B cell (primary cell): ENCODE measurements around the gene KLF7. TPM values are rescaled to one million over a fixed set of nuclear protein-coding genes. Genes with fewer than 3 reads are reported as not detected.
A peak's percentile ranks its signal among the peaks of the same experiment; 100 is the strongest.

Experiments
- ATAC-seq: fragments of 200-7000 bp; cut with Tn5 transposase; one replicate; pipeline ENCODE4 v1.10.0; 2021; ENCODE audit warnings: low read depth, mild to moderate bottlenecking, moderate number of reproducible peaks, moderate library complexity
- CTCF ChIA-PET: fragments of 350-600 bp; sonication (Branson Sonifier 250); formaldehyde crosslinking; loops from one replicate; lab custom pipeline; 2021; ENCODE audit warnings: antibody characterized with exemption, inconsistent platforms; lab: Charles Lee
- POLR2A ChIA-PET: fragments of 350-600 bp; sonication (Branson Sonifier 250); formaldehyde crosslinking; loops from one replicate; lab custom pipeline; 2021; ENCODE audit warnings: antibody characterized with exemption; lab: Charles Lee
- DNase-seq: peaks from one replicate; pipeline ENCODE4 v3.0.0; 2013
- H2AFZ ChIP-seq: 2 replicates; pipeline ENCODE4 v1.6.1; 2012; ENCODE audit warnings: mild to moderate bottlenecking, low read depth, low read length; ENCODE audit not compliant: insufficient read depth, poor library complexity, severe bottlenecking
- H3K27ac ChIP-seq, 2 donors: 1 replicate in 1 of 2; 2 replicates in 1 of 2; pipeline ENCODE4 v1.5.1; 2012 to 2013; ENCODE audit warnings: low read length in 2 of 2, mild to moderate bottlenecking in 2 of 2, moderate library complexity in 1 of 2
- H3K27me3 ChIP-seq, 4 experiments: fragments of 200-600 bp in 1 of 4; sonication (generic) in 1 of 4; replicated peaks in 1 of 4; 1 replicate in 2 of 4; 2 replicates in 2 of 4; pipeline versions ENCODE4 v1.6.1 to v1.7.0; 2013 to 2016; ENCODE audit warnings: low read length in 3 of 4, mild to moderate bottlenecking in 2 of 4, mixed read lengths in 1 of 4, moderate library complexity in 1 of 4; ENCODE audit not compliant: insufficient read depth in 4 of 4, control insufficient read depth in 3 of 4; ENCODE audit errors: control extremely low read depth in 1 of 4
- H3K36me3 ChIP-seq, 2 experiments: replicated peaks in 1 of 2; 1 replicate in 1 of 2; 2 replicates in 1 of 2; pipeline versions ENCODE4 v1.6.1 to v1.7.1; 2013; ENCODE audit warnings: low read length in 1 of 2; ENCODE audit not compliant: insufficient read depth in 2 of 2, control insufficient read depth in 1 of 2; ENCODE audit errors: control extremely low read depth in 1 of 2, extremely low read depth in 1 of 2
- H3K4me1 ChIP-seq, 2 donors: fragments of 200-600 bp in 1 of 2; sonication (generic) in 1 of 2; 1 replicate in 1 of 2; 2 replicates in 1 of 2; pipeline versions ENCODE4 v1.5.1 to v1.6.1; 2013 to 2017; ENCODE audit warnings: low read length in 2 of 2; ENCODE audit not compliant: control insufficient read depth in 2 of 2, insufficient read depth in 2 of 2
- H3K4me2 ChIP-seq: replicated peaks from 2 replicates; pipeline ENCODE3; 2012; ENCODE audit warnings: mild to moderate bottlenecking, low read depth, low read length; ENCODE audit not compliant: poor library complexity, severe bottlenecking
- H3K4me3 ChIP-seq, 5 experiments: fragments of 200-600 bp in 1 of 5; sonication (generic) in 1 of 5; 1 replicate in 3 of 5; 2 replicates in 2 of 5; pipeline versions ENCODE4 v1.5.1 to v1.7.0; 2011 to 2016; ENCODE audit warnings: low read length in 4 of 5, mild to moderate bottlenecking in 4 of 5, low read depth in 2 of 5, control low read depth in 1 of 5, moderate library complexity in 1 of 5; ENCODE audit not compliant: insufficient read depth in 1 of 5; ENCODE audit errors: control extremely low read depth in 1 of 5, extremely low read depth in 1 of 5
- H3K79me2 ChIP-seq: fragments of 200-600 bp; sonication (generic); one replicate; pipeline ENCODE4 v1.6.0; 2016; ENCODE audit warnings: low read length; ENCODE audit not compliant: control insufficient read depth, insufficient read depth
- H3K9ac ChIP-seq: fragments of 200-600 bp; sonication (generic); 2 replicates; pipeline ENCODE4 v1.6.1; 2017; ENCODE audit warnings: mild to moderate bottlenecking, low read length, moderate library complexity
- H3K9me3 ChIP-seq, 3 donors: one replicate each; pipeline versions ENCODE4 v1.6.1 to v1.7.1; 2013; ENCODE audit warnings: low read length in 2 of 3; ENCODE audit not compliant: control insufficient read depth in 2 of 3, insufficient read depth in 1 of 3; ENCODE audit errors: control extremely low read depth in 1 of 3
- H4K20me1 ChIP-seq: 2 replicates; pipeline ENCODE4 v1.6.0; 2012; ENCODE audit warnings: mild to moderate bottlenecking, low read length; ENCODE audit not compliant: insufficient read depth, control insufficient read depth, poor library complexity, severe bottlenecking
- H3K27ac Mint-ChIP-seq: one replicate; pipeline ENCODE4 v1.8.0; 2021; ENCODE audit warnings: mixed read lengths
- H3K27me3 Mint-ChIP-seq: one replicate; pipeline ENCODE4 v1.8.0; 2021; ENCODE audit warnings: mixed read lengths
- H3K4me1 Mint-ChIP-seq: one replicate; pipeline ENCODE4 v1.8.0; 2021; ENCODE audit warnings: mixed read lengths
- H3K4me3 Mint-ChIP-seq: one replicate; pipeline ENCODE4 v1.8.0; 2021; ENCODE audit warnings: mixed read lengths
- H3K9me3 Mint-ChIP-seq: one replicate; pipeline ENCODE4 v1.8.0; 2022; ENCODE audit warnings: mixed read lengths; ENCODE audit not compliant: insufficient read depth
- CTCF ChIP-seq: fragments of 200-600 bp; IDR thresholded peaks from one replicate; pipeline ENCODE4 v1.8.0; 2022; ENCODE audit warnings: antibody characterized with exemption, mild to moderate bottlenecking
- EZH2 ChIP-seq: IDR thresholded peaks from 2 replicates; pipeline ENCODE4 v1.6.1; 2012; ENCODE audit warnings: borderline replicate concordance, low read depth, mild to moderate bottlenecking, moderate library complexity, low read length; ENCODE audit not compliant: insufficient read depth, poor library complexity, severe bottlenecking
- WGBS: methylation state at CpG from one replicate; pipeline ENCODE4 v1.1.5; 2013; ENCODE audit warnings: missing lambda C conversion rate; ENCODE audit not compliant: insufficient coverage; 5-methylcytosine and 5-hydroxymethylcytosine counted together
- intact Hi-C: fragments of 100-400 bp; cut with micrococcal nuclease; formaldehyde crosslinking; loops from one replicate; pipeline ENCODE4 v1.10.0; 2022
- polyA plus RNA-seq: library from polyadenylated mRNA; depleted of rRNA; stranded (reverse); fragments of >200 nt; gene quantifications from 2 replicates; pipeline ENCODE4 v1.2.3, GENCODE V29; 2012
- total RNA-seq, 2 donors: library from RNA; stranded (reverse); fragments of 120-200 nt in 1 of 2; gene quantifications; 1 replicate in 1 of 2; 2 replicates in 1 of 2; pipeline versions ENCODE4 v1.2.3 to v1.2.4, GENCODE V29; 2013 to 2022

The KLF7 gene
- total and polyA plus RNA-seq, 2 donors (not counting 1 experiment from before 2014, with no cell fraction given): 46.2 to 93.2 TPM

DNA sequence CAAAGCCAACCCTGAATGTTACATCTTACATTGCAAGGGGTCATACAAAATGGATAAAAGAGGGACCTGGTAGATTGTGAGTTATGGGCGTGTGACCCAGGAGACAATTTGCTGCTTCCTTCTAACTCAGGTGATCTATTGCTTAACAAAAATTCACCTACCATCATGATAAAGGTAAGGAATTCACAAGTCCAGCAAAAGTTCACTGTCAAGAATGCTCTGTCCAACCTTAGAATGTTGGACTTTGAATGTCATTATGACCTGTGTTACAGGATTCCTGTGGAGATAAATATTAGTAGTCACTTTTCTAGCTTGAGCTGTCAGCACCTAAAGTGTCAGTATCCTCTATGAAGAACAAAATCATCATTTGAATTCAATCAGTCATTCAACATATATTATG lies 7.9 kb upstream of the KLF7 start:
- CTCF ChIA-PET: no interaction called here
- peaks cover 2 to 6% of the 10 kb centered on the region in 2 donors for H3K4me1 ChIP-seq
- POLR2A ChIA-PET: no interaction called here
- no peak for ATAC-seq
- H3K4me3 ChIP-seq: no peak overlapping the region
- H2AFZ ChIP-seq: no peak overlapping the region
- Mint-ChIP-seq H3K27ac (no peak overlapping the region), H3K4me1 (peaks cover 8% of the 10 kb centered on the region), H3K27me3 (no peaks in the 10 kb centered on the region), H3K4me3 (no peak overlapping the region), H3K9me3 (no peaks in the 10 kb centered on the region)
- no peak for DNase-seq
- H3K79me2 ChIP-seq: no peaks in the 10 kb centered on the region
- no peak overlapping the region for H3K27ac ChIP-seq
- no peak overlapping the region for H3K4me2 ChIP-seq
- H3K9ac ChIP-seq: no peak overlapping the region
- H3K9me3 ChIP-seq: no peaks in the 10 kb centered on the region
- intact Hi-C loops: no loop called here
- H3K36me3 ChIP-seq: no peaks in the 10 kb centered on the region
- no CpG with 5 or more reads among the region's 1 CpG for WGBS
- H3K27me3 ChIP-seq: no peaks in the 10 kb centered on the region
- no peak for TF ChIP-seq CTCF
- TF ChIP-seq EZH2: no peak
- H4K20me1 ChIP-seq: no peaks in the 10 kb centered on the region

GRCh38 chr2:207167099-207167923 lies 1.6 kb upstream of the KLF7 start:
- DNase-seq (no peak), ATAC-seq (peak; percentile 0)
- H3K4me3 ChIP-seq: peak overlapping the region; percentile 43 to 97 (median 84)
- TF ChIP-seq EZH2 (no peak), CTCF (no peak)
- H2AFZ ChIP-seq: peak overlapping the region; percentile 60
- H3K9me3 ChIP-seq: no peaks in the 10 kb centered on the region
- peak overlapping the region; percentile 95 to 99 for H3K27ac ChIP-seq
- ChIA-PET POLR2A (interaction anchor here (0.6 to 5.0 kb wide), 9 partner anchors 11 to 458 kb away, joined by 3 to 122 read pairs (median 3); partner anchors contain the start of genes CREB1, FASTKD2, MDH1B and METTL21A), CTCF (interaction anchor here (0.6 to 7.4 kb wide), 7 partner anchors 25 to 458 kb away, joined by 3 to 92 read pairs (median 6); partner anchors contain the start of gene METTL21A)
- Mint-ChIP-seq H3K27ac (peak overlapping the region; percentile 99), H3K4me1 (peaks cover 43% of the 10 kb centered on the region), H3K9me3 (no peaks in the 10 kb centered on the region), H3K27me3 (no peaks in the 10 kb centered on the region), H3K4me3 (peak overlapping the region; percentile 98)
- no peaks in the 10 kb centered on the region for H3K27me3 ChIP-seq
- H3K9ac ChIP-seq: peak overlapping the region; percentile 95
- H3K4me2 ChIP-seq: peak overlapping the region; percentile 92
- intact Hi-C loops: loop anchor here (2.0 to 10.0 kb wide), 6 partner anchors 167 to 1087 kb away; partner anchors contain the start of genes CCNYL1, IDH1, METTL21A and PLEKHM3
- H3K79me2 ChIP-seq: peaks cover 33% of the 10 kb centered on the region
- H3K4me1 ChIP-seq: peaks cover 34 to 41% of the 10 kb centered on the region in 2 donors
- H4K20me1 ChIP-seq: no peaks in the 10 kb centered on the region
- WGBS: 0% methylated on average over 5 of the region's 18 CpGs
- H3K36me3 ChIP-seq: no peaks in the 10 kb centered on the region
